RCC 7860 (cell line): ENCODE results near the gene KNG1.
A peak's percentile ranks its signal among the peaks of the same experiment; 100 is the strongest.
"Not testable (repeated sequence)": the region's sequence is repeated elsewhere in the genome, so short reads cannot be mapped to it uniquely, and the experiment has no call there.

ENCODE experiments used
- DNase-seq: peaks from one replicate; pipeline ENCODE4 v3.0.0-alpha.2; 2015; ENCODE audit warnings: low spot score
- FAIRE-seq: peaks from 2 replicates; lab custom pipeline; 2012; peaks lifted over from hg19 to GRCh38; lab: Jason Lieb, UNC

The KNG1 gene

GRCh38 chr3:186717039-186717457, at the start of gene KNG1:
Gene KNG1 (plus strand): TSS chr3:186717359. CDS start chr3:186717543, 184 bp downstream.
- DNase-seq, result no peak
- no peak for FAIRE-seq

GRCh38 chr3:186668426-186668825, 48.7 kb upstream of the KNG1 start:
- no peak for FAIRE-seq
- DNase-seq, result no peak

- FAIRE-seq, result no peak
- no peak for DNase-seq
Observed at GRCh38 chr3:186669378-186670084, 47.6 kb upstream of the KNG1 start.

GRCh38 chr3:186670155-186670554, 47.0 kb upstream of the KNG1 start:
- no peak for DNase-seq
- FAIRE-seq, result no peak

GRCh38 chr3:186671051-186671450, 46.1 kb upstream of the KNG1 start:
- FAIRE-seq, result peak; percentile 2

GRCh38 chr3:186678604-186679003, 38.6 kb upstream of the KNG1 start:
- DNase-seq (no peak), FAIRE-seq (no peak)

More at GRCh38 chr3:186671051-186671450, 46.1 kb upstream of the KNG1 start:
- no peak for DNase-seq

- DNase-seq (no peak), FAIRE-seq (no peak)
Observed at GRCh38 chr3:186679151-186679550, 38.0 kb upstream of the KNG1 start.

- DNase-seq (no peak), FAIRE-seq (no peak)
Observed at GRCh38 chr3:186680869-186681268, 36.3 kb upstream of the KNG1 start.

- DNase-seq, result no peak
- no peak for FAIRE-seq
Observed at GRCh38 chr3:186682812-186683211, 34.3 kb upstream of the KNG1 start.

- DNase-seq (no peak), FAIRE-seq (no peak)
Observed at GRCh38 chr3:186683979-186684378, 33.2 kb upstream of the KNG1 start.

- not testable (repeated sequence) for FAIRE-seq
Observed at GRCh38 chr3:186686475-186686874, 30.7 kb upstream of the KNG1 start.

GRCh38 chr3:186687120-186687651, 30.0 kb upstream of the KNG1 start:
- FAIRE-seq (no peak), DNase-seq (no peak)

More at GRCh38 chr3:186686475-186686874, 30.7 kb upstream of the KNG1 start:
- DNase-seq, result not testable (repeated sequence)

GRCh38 chr3:186690304-186690703, 26.9 kb upstream of the KNG1 start:
- not testable (repeated sequence) for DNase-seq, FAIRE-seq

- DNase-seq (no peak), FAIRE-seq (no peak)
Observed at GRCh38 chr3:186691676-186692075, 25.5 kb upstream of the KNG1 start.

GRCh38 chr3:186693843-186694242, 23.3 kb upstream of the KNG1 start:
- FAIRE-seq (no peak), DNase-seq (no peak)

GRCh38 chr3:186694288-186695032, 22.7 kb upstream of the KNG1 start:
- FAIRE-seq (no peak), DNase-seq (no peak)

GRCh38 chr3:186696522-186696921, 20.6 kb upstream of the KNG1 start:
- DNase-seq (no peak), FAIRE-seq (no peak)

- FAIRE-seq, result no peak
- no peak for DNase-seq
Observed at GRCh38 chr3:186697510-186697909, 19.6 kb upstream of the KNG1 start.

GRCh38 chr3:186700267-186700666, 16.9 kb upstream of the KNG1 start:
- FAIRE-seq (no peak), DNase-seq (no peak)

- DNase-seq, FAIRE-seq: not testable (repeated sequence)
Observed at GRCh38 chr3:186702451-186702850, 14.7 kb upstream of the KNG1 start.

- no peak for DNase-seq
- no peak for FAIRE-seq
Observed at GRCh38 chr3:186705882-186706780, 11.0 kb upstream of the KNG1 start.
